OCI-LY1 (cell line): ENCODE measurements around the gene PABPC4L.

Experiments
- CTCF ChIP-seq: fragments of 200-600 bp; sonication (generic), shearing (Covaris generic); IDR thresholded peaks from 2 replicates; pipeline ENCODE4 v1.5.1; 2017; ENCODE audit warnings: mild to moderate bottlenecking, antibody characterized with exemption, low read length, moderate library complexity, mixed read lengths
- EZH2 ChIP-seq: fragments of 200-600 bp; sonication (generic), shearing (Covaris generic); IDR thresholded peaks from 2 replicates; pipeline ENCODE4 v1.8.0; 2017; ENCODE audit warnings: borderline replicate concordance, mixed run types, mild to moderate bottlenecking, antibody characterized with exemption, low read length, moderate library complexity, mixed read lengths

GRCh38 chr4:134251322-134251721, 49.7 kb upstream of the PABPC4L start:
- no peak for TF ChIP-seq CTCF
- no peak for TF ChIP-seq EZH2
